WTC11 (cell line): ENCODE data around the gene CADM1. TPM values are rescaled to one million over a fixed set of nuclear protein-coding genes. Genes with fewer than 3 reads are reported as not detected.

ENCODE experiments used
- ATAC-seq: fragments of 200-7000 bp; cut with Tn5 transposase; 2 replicates; pipeline ENCODE4 v1.10.0; 2021; ENCODE audit warnings: mild to moderate bottlenecking, moderate library complexity
- CTCF ChIA-PET: fragments of 300-600 bp; sonication (Branson Sonifier 250); formaldehyde crosslinking; loops from one replicate; lab custom pipeline; 2021; ENCODE audit warnings: antibody characterized with exemption; lab: Charles Lee
- POLR2A ChIA-PET: fragments of 350-600 bp; sonication (Branson Sonifier 250); formaldehyde crosslinking; loops from one replicate; lab custom pipeline; 2021; ENCODE audit warnings: antibody characterized with exemption; lab: Charles Lee
- DNase-seq: peaks from one replicate; pipeline ENCODE4 v3.0.0; 2021; ENCODE audit warnings: low spot score
- H3K27ac Mint-ChIP-seq: 2 replicates; pipeline ENCODE4 v1.8.0; 2021; ENCODE audit warnings: mixed read lengths
- H3K27me3 Mint-ChIP-seq: 2 replicates; pipeline ENCODE4 v1.8.0; 2021; ENCODE audit warnings: low read depth, mild to moderate bottlenecking, moderate library complexity, mixed read lengths
- H3K36me3 Mint-ChIP-seq: 2 replicates; pipeline ENCODE4 v1.8.0; 2021; ENCODE audit warnings: mixed read lengths
- H3K4me1 Mint-ChIP-seq: 2 replicates; pipeline ENCODE4 v1.8.0; 2022; ENCODE audit warnings: mixed read lengths
- H3K4me3 Mint-ChIP-seq: 2 replicates; pipeline ENCODE4 v1.8.0; 2021; ENCODE audit warnings: mild to moderate bottlenecking, moderate library complexity, mixed read lengths
- H3K9me3 Mint-ChIP-seq: 2 replicates; pipeline ENCODE4 v1.8.0; 2021; ENCODE audit warnings: mixed read lengths
- CREB1 ChIP-seq: sonication (generic); formaldehyde crosslinking; IDR thresholded peaks from 2 replicates; pipeline ENCODE4 v1.8.0; 2023; ENCODE audit warnings: mild to moderate bottlenecking, missing genetic modification reagents
- CTCF ChIP-seq: fragments of 200-600 bp; IDR thresholded peaks from 2 replicates; pipeline ENCODE4 v1.8.0; 2022; ENCODE audit warnings: antibody characterized with exemption
- EMX1 ChIP-seq: fragments of 250-450 bp; sonication (Bioruptor Pico); IDR thresholded peaks from 2 replicates; pipeline ENCODE4 v1.8.0; 2021; ENCODE audit warnings: mild to moderate bottlenecking
- ERG ChIP-seq: fragments of 250-450 bp; sonication (Bioruptor Pico); IDR thresholded peaks from 2 replicates; pipeline ENCODE4 v1.8.0; 2021; ENCODE audit warnings: mild to moderate bottlenecking
- ETV6 ChIP-seq: sonication (generic); formaldehyde crosslinking; IDR thresholded peaks from 2 replicates; pipeline ENCODE4 v1.8.1; 2022; ENCODE audit warnings: mild to moderate bottlenecking, missing genetic modification reagents
- FOXK1 ChIP-seq: sonication (generic); formaldehyde crosslinking; IDR thresholded peaks from 2 replicates; pipeline ENCODE4 v1.8.0; 2022; ENCODE audit warnings: mild to moderate bottlenecking, moderate library complexity, missing genetic modification reagents
- FOXP4 ChIP-seq: sonication (generic); formaldehyde crosslinking; IDR thresholded peaks from 2 replicates; pipeline ENCODE4 v1.8.0; 2022; ENCODE audit warnings: mild to moderate bottlenecking, missing genetic modification reagents
- GTF2I ChIP-seq: fragments of 250-450 bp; sonication (Bioruptor Pico); conservative IDR thresholded peaks from 2 replicates; pipeline ENCODE4 v1.4.0; 2021; ENCODE audit warnings: mild to moderate bottlenecking
- IRF2 ChIP-seq: sonication (generic); formaldehyde crosslinking; IDR thresholded peaks from 2 replicates; pipeline ENCODE4 v1.8.0; 2022; ENCODE audit warnings: low read depth, missing genetic modification reagents, borderline replicate concordance
- JAZF1 ChIP-seq: fragments of 250-450 bp; sonication (Bioruptor Pico); IDR thresholded peaks from 2 replicates; pipeline ENCODE4 v1.9.0; 2021; ENCODE audit warnings: moderate library complexity, mild to moderate bottlenecking, inconsistent platforms
- MAX ChIP-seq: sonication (generic); formaldehyde crosslinking; IDR thresholded peaks from 2 replicates; pipeline ENCODE4 v1.8.0; 2022; ENCODE audit warnings: mild to moderate bottlenecking, missing genetic modification reagents
- MLX ChIP-seq: sonication (generic); formaldehyde crosslinking; IDR thresholded peaks from 2 replicates; pipeline ENCODE4 v1.8.1; 2023; ENCODE audit warnings: mild to moderate bottlenecking, missing genetic modification reagents, moderate library complexity
- NR1H2 ChIP-seq: sonication (generic); formaldehyde crosslinking; IDR thresholded peaks from 2 replicates; pipeline ENCODE4 v1.9.0; 2021; ENCODE audit warnings: mild to moderate bottlenecking, moderate library complexity, missing genetic modification reagents
- PRDM15 ChIP-seq: sonication (generic); formaldehyde crosslinking; IDR thresholded peaks from 2 replicates; pipeline ENCODE4 v1.8.0; 2022; ENCODE audit warnings: missing genetic modification reagents
- SMAD3 ChIP-seq: sonication (generic); formaldehyde crosslinking; IDR thresholded peaks from 2 replicates; pipeline ENCODE4 v1.8.0; 2022; ENCODE audit warnings: missing genetic modification reagents, mild to moderate bottlenecking, borderline replicate concordance
- ZMAT4 ChIP-seq: fragments of 250-450 bp; sonication (Bioruptor Pico); IDR thresholded peaks from 2 replicates; pipeline ENCODE4 v1.9.0; 2021; ENCODE audit warnings: mild to moderate bottlenecking
- ZNF138 ChIP-seq: sonication (generic); formaldehyde crosslinking; conservative IDR thresholded peaks from 2 replicates; pipeline ENCODE4 v1.8.1; 2022; ENCODE audit warnings: mild to moderate bottlenecking, moderate library complexity, missing genetic modification reagents
- ZNF232 ChIP-seq: sonication (generic); formaldehyde crosslinking; IDR thresholded peaks from 2 replicates; pipeline ENCODE4 v1.8.0; 2022; ENCODE audit warnings: mild to moderate bottlenecking, missing genetic modification reagents
- total RNA-seq: library from RNA; stranded (reverse); gene quantifications from 3 replicates; pipeline ENCODE4 v1.2.3, GENCODE V29; 2021

The CADM1 gene
- total RNA-seq, 1 experiment from 2014 or later: 26.8 TPM

GRCh38 chr11:115173136-115173535, 331.1 kb downstream of the CADM1 start:
- ATAC-seq (no peak), DNase-seq (no peak)
- H3K4me3 Mint-ChIP-seq: no peak overlapping the region
- H3K4me1 Mint-ChIP-seq: peaks cover 49% of the 10 kb centered on the region
- ChIA-PET POLR2A (no interaction called here), CTCF (interaction anchor here (0.6 kb wide), 1 partner anchor 513 kb away, joined by 3 read pairs; no protein-coding TSS in a partner anchor)
- no peak overlapping the region for H3K27ac Mint-ChIP-seq
- H3K9me3 Mint-ChIP-seq: no peaks in the 10 kb centered on the region
- no peaks in the 10 kb centered on the region for H3K27me3 Mint-ChIP-seq
- TF ChIP-seq ZNF232 (CRISPR knock-in tag) (no peak), EMX1 (CRISPR knock-in tag) (no peak), CREB1 (no peak)
- no peaks in the 10 kb centered on the region for H3K36me3 Mint-ChIP-seq

GRCh38 chr11:115170133-115170815, 333.9 kb downstream of the CADM1 start:
- ATAC-seq: peak; percentile 62
- ChIA-PET POLR2A (no interaction called here), CTCF (interaction anchor here (0.6 to 1.2 kb wide), 4 partner anchors 8 to 476 kb away, joined by 3 read pairs; no protein-coding TSS in a partner anchor)
- Mint-ChIP-seq H3K4me1 (peaks cover 43% of the 10 kb centered on the region), H3K9me3 (no peaks in the 10 kb centered on the region), H3K36me3 (no peaks in the 10 kb centered on the region), H3K27ac (no peak overlapping the region), H3K27me3 (peaks cover 3% of the 10 kb centered on the region; the same call in 1 of the 2 replicates), H3K4me3 (no peak overlapping the region)
- peak; percentile 60 for DNase-seq
- peak; percentile 73 for TF ChIP-seq CTCF
- TF ChIP-seq SMAD3 (CRISPR knock-in tag): no peak
- TF ChIP-seq GTF2I (CRISPR knock-in tag): no peak
- no peak for TF ChIP-seq NR1H2 (CRISPR knock-in tag)

- Mint-ChIP-seq H3K9me3 (no peaks in the 10 kb centered on the region), H3K36me3 (no peaks in the 10 kb centered on the region), H3K27ac (no peak overlapping the region), H3K4me1 (peaks cover 44% of the 10 kb centered on the region), H3K27me3 (peaks cover 3% of the 10 kb centered on the region; the same call in 1 of the 2 replicates), H3K4me3 (no peak overlapping the region)
- TF ChIP-seq MLX (CRISPR knock-in tag) (no peak), PRDM15 (CRISPR knock-in tag) (no peak), EMX1 (CRISPR knock-in tag) (no peak), ETV6 (CRISPR knock-in tag) (no peak), ERG (no peak), ZNF138 (CRISPR knock-in tag) (no peak), GTF2I (CRISPR knock-in tag) (no peak), IRF2 (CRISPR knock-in tag) (no peak), FOXK1 (CRISPR knock-in tag) (no peak), JAZF1 (CRISPR knock-in tag) (no peak), FOXP4 (no peak), NR1H2 (CRISPR knock-in tag) (no peak), ZMAT4 (CRISPR knock-in tag) (no peak), MAX (no peak)
- ATAC-seq: no peak
- CTCF ChIA-PET: interaction anchor here (0.6 to 1.2 kb wide), 5 partner anchors 9 to 477 kb away, joined by 3 read pairs; no protein-coding TSS in a partner anchor
- POLR2A ChIA-PET: interaction anchor here (0.7 kb wide), 1 partner anchor 14 kb away, joined by 9 read pairs; no protein-coding TSS in a partner anchor
- DNase-seq: no peak
Observed at GRCh38 chr11:115169251-115169650, 335.0 kb downstream of the CADM1 start.
